WERI-Rb-1 (cell line): ENCODE data around the gene SOX9.
A peak's percentile ranks its signal among the peaks of the same experiment; 100 is the strongest.

Experiments
- DNase-seq: peaks from one replicate; pipeline ENCODE4 v3.0.0-alpha.2; 2020
- H3K27ac ChIP-seq: fragments of 250-450 bp; sonication (Bioruptor Pico); 2 replicates; pipeline ENCODE4 v1.5.1; 2020; ENCODE audit warnings: mild to moderate bottlenecking, moderate library complexity
- H3K27me3 ChIP-seq: fragments of 250-450 bp; sonication (Bioruptor Pico); 2 replicates; pipeline ENCODE4 v1.5.1; 2021; ENCODE audit warnings: mild to moderate bottlenecking, low read depth, moderate library complexity; ENCODE audit not compliant: insufficient read depth, severe bottlenecking
- H3K36me3 ChIP-seq: fragments of 250-450 bp; sonication (Bioruptor Pico); 2 replicates; pipeline ENCODE4 v1.5.1; 2020; ENCODE audit warnings: mild to moderate bottlenecking, moderate library complexity
- H3K4me3 ChIP-seq: 2 replicates; pipeline ENCODE4 v1.5.1; 2011; ENCODE audit warnings: low read depth, mild to moderate bottlenecking, control low read depth, low read length
- H3K9me3 ChIP-seq: fragments of 250-450 bp; sonication (Bioruptor Pico); 2 replicates; pipeline ENCODE4 v1.5.1; 2021; ENCODE audit warnings: mild to moderate bottlenecking, moderate library complexity; ENCODE audit not compliant: severe bottlenecking
- TF ChIP-seq, protein P1 (sequence below): IDR thresholded peaks from 2 replicates; pipeline ENCODE4 v1.5.1; 2011; ENCODE audit warnings: low read depth, mild to moderate bottlenecking, control low read depth, inconsistent platforms, low read length

SOX9 gene

DNA sequence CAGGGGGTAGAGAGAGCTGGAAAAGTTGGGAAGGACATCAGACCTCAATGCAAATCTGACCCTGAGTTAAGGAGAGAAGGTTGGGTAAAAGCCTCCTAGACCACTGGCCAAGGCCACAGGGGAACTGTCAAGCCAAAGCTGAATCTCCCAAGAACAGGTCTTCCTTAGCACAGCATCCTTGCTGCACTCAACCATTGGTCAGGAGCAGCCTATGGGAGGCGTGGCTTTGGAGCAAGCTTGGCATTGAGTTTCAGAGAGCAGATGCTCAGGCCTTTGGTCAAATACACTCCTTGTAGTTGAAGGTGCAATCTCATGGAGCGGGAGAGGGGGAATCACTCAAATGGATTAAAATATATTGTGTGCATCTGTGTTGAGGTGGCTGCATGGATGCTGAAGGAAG, 21.8 kb downstream of the SOX9 start:
- Histone ChIP-seq H3K4me3 (no peak overlapping the region), H3K9me3 (peaks cover 2% of the 10 kb centered on the region), H3K36me3 (no peaks in the 10 kb centered on the region), H3K27ac (no peak overlapping the region), H3K27me3 (peaks cover 36% of the 10 kb centered on the region)
- no peak for DNase-seq
- TF ChIP-seq, protein P1, sequence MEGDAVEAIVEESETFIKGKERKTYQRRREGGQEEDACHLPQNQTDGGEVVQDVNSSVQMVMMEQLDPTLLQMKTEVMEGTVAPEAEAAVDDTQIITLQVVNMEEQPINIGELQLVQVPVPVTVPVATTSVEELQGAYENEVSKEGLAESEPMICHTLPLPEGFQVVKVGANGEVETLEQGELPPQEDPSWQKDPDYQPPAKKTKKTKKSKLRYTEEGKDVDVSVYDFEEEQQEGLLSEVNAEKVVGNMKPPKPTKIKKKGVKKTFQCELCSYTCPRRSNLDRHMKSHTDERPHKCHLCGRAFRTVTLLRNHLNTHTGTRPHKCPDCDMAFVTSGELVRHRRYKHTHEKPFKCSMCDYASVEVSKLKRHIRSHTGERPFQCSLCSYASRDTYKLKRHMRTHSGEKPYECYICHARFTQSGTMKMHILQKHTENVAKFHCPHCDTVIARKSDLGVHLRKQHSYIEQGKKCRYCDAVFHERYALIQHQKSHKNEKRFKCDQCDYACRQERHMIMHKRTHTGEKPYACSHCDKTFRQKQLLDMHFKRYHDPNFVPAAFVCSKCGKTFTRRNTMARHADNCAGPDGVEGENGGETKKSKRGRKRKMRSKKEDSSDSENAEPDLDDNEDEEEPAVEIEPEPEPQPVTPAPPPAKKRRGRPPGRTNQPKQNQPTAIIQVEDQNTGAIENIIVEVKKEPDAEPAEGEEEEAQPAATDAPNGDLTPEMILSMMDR: no peak

DNA sequence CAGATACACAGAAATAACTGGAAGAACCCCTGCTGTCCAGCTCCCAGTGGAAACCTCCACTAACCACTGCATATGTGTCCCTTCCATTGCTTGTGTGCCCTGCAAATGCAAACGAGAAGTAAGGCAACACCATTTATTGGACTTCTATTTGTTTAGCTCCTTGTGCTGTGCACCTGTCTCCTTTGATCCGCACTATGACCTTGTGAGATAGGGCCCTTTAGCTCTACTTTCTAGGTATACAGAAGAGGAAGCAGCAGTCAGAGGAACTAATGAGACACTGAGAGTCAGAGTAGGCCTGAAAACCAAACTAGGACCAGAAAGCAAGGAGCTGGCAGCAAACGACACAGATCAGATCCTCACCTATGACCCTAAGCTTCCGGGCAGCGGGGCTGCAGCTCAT, 22.4 kb downstream of the SOX9 start:
- H3K27ac ChIP-seq: no peak overlapping the region
- no peak overlapping the region for H3K4me3 ChIP-seq
- DNase-seq: no peak

DNA sequence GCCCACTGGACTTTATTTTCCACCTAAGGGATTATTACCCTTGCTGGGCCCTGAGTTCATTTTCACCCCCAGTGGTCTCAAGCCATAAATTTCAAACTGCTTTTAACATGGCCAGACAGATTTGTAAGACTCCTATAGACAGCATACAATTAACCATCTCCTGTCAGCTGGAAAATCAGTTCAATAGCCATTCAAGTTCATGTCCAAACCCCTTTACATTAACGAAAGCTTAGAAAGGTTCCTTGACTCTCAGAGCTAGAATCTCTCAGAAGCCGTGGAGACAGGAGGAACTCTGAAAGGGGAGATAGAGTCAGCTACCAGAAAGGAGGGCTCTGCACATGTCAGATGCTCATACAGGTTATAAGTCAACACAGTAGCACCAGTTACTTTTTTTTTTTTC, 23.3 kb downstream of the SOX9 start:
- Histone ChIP-seq H3K27ac (no peak overlapping the region), H3K27me3 (peaks cover 31% of the 10 kb centered on the region), H3K9me3 (peaks cover 2% of the 10 kb centered on the region), H3K4me3 (no peak overlapping the region), H3K36me3 (no peaks in the 10 kb centered on the region)
- no peak for DNase-seq
- TF ChIP-seq, protein P1: no peak

More for the DNA sequence above, 22.4 kb downstream of the SOX9 start:
- Histone ChIP-seq H3K9me3 (peaks cover 2% of the 10 kb centered on the region), H3K36me3 (no peaks in the 10 kb centered on the region), H3K27me3 (peaks cover 35% of the 10 kb centered on the region)
- TF ChIP-seq, protein P1: no peak

DNA sequence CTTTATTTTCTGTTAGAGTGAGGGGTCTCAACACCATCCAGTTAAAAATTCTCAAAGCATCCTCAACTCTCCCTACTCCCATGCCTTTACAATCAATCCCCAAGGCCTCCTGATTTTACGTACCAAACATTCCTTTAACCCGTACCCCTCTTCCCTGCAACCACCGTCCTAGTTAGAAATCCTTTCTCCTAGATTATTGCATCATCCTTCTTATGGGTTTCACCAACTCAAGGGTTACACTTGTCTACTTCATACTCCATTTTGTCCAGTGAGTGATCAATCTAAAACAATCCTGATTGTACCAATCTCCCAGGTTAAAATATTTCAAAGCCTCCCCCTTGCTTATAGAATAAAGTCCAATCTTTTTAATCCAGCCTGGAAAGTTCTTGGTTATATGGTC, 24.7 kb downstream of the SOX9 start:
- H3K36me3 ChIP-seq: no peaks in the 10 kb centered on the region

DNA sequence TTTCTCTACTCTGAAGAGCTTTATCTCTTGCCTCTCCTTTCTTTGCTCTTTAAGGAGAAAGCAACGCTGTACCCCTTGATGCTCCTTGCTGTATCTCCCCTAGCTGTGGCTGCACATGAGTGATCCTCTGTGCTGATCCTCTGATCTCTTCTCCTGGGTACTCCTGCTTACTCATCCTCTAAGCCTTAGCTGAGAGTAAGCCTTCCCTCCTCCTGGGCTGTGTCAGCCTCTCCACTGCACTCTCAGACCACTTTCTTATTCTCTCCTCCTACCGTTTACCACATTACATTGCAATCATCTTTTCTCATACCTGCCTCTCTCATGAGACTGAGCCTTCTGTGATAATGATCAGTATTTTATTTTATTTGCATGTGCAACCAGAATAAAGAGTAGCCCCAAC, 25.1 kb downstream of the SOX9 start:
- H3K27ac ChIP-seq: no peak overlapping the region

More for the DNA sequence above, 24.7 kb downstream of the SOX9 start:
- no peak for DNase-seq
- peaks cover 20% of the 10 kb centered on the region for H3K27me3 ChIP-seq
- TF ChIP-seq, protein P1: no peak
- H3K27ac ChIP-seq: no peak overlapping the region
- no peaks in the 10 kb centered on the region for H3K9me3 ChIP-seq
- H3K4me3 ChIP-seq: no peak overlapping the region

DNA sequence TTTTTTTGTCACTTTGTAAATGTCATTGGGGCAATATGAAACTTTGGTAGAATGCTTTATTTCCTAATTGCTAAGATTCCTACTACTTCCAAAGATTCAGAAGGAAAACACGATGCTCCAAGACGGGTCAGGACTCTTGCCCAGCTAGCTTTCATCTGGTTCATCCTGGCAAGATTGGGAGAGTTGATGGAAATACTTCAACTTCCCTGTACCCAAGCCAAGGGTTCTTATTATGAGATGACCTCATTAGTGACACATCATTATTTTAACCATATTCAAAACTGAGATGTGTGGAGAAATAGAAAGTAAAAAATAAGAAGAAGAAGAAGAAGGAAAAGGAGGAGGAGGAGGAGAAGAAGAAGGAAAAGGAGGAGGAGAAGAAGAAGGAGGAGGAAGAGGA, 25.6 kb downstream of the SOX9 start:
- Histone ChIP-seq H3K9me3 (no peaks in the 10 kb centered on the region), H3K27ac (no peak overlapping the region), H3K36me3 (no peaks in the 10 kb centered on the region), H3K27me3 (peaks cover 17% of the 10 kb centered on the region), H3K4me3 (no peak overlapping the region)
- TF ChIP-seq, protein P1: no peak
- DNase-seq: no peak

More for the DNA sequence above, 25.1 kb downstream of the SOX9 start:
- TF ChIP-seq, protein P1: no peak
- peaks cover 20% of the 10 kb centered on the region for H3K27me3 ChIP-seq
- H3K9me3 ChIP-seq: no peaks in the 10 kb centered on the region
- H3K4me3 ChIP-seq: no peak overlapping the region
- DNase-seq: peak; percentile 40
- H3K36me3 ChIP-seq: no peaks in the 10 kb centered on the region
